ENCODE measurements around the gene RIN3. TPM values are rescaled to one million over a fixed set of nuclear protein-coding genes. Genes with fewer than 3 reads are reported as not detected.

Gene RIN3
- total RNA-seq, 4 donors from 2014 or later = 4.7 to 7.9 (median 6.6) TPM

GRCh38 chr14:92585981-92586937 is 72.7 kb downstream of the RIN3 start:
- Histone ChIP-seq H3K27ac (peak overlapping the region in 2 of 3 donors; percentile 29 to 40), H3K4me3 (replicated peaks in 1 of 3) (no peak overlapping the region), H3K36me3 (no peaks in the 10 kb centered on the region), H3K9me3 (no peaks in the 10 kb centered on the region), H3K4me1 (peaks cover 0 to 6% of the 10 kb centered on the region in 2 donors), H3K27me3 (no peaks in the 10 kb centered on the region)
- DNase-seq = no peak
- WGBS, 2 donors = 58 to 72% methylated on average over 9 of the region's 9 CpGs
- TF ChIP-seq POLR2A (IDR thresholded peaks at IDR 0.05) (no peak), CTCF (IDR thresholded peaks at IDR 0.05) (no peak)
- intact Hi-C loops (cut with DNase I) = no loop called here

- DNase-seq = no peak
- H3K9me3 ChIP-seq = no peaks in the 10 kb centered on the region
- TF ChIP-seq CTCF (IDR thresholded peaks at IDR 0.05) (no peak), POLR2A (IDR thresholded peaks at IDR 0.05) (no peak)
- H3K27me3 ChIP-seq = no peaks in the 10 kb centered on the region
- H3K36me3 ChIP-seq = no peaks in the 10 kb centered on the region
- H3K27ac ChIP-seq = peak overlapping the region in 1 of 3 donors; percentile 40
- intact Hi-C loops (cut with DNase I) = no loop called here
- 82 to 91% methylated on average over 7 of the region's 7 CpGs for WGBS, 2 donors
- no peak overlapping the region for H3K4me3 ChIP-seq (replicated peaks in 1 of 3)
- peaks cover 0 to 6% of the 10 kb centered on the region in 2 donors for H3K4me1 ChIP-seq
Observed at GRCh38 chr14:92586963-92587699, 73.5 kb downstream of the RIN3 start.

GRCh38 chr14:92587700-92588085 is 74.1 kb downstream of the RIN3 start:
- WGBS, 2 donors = 92 to 93% methylated on average over 1 to 2 of the region's 2 CpGs
- intact Hi-C loops (cut with DNase I) = no loop called here
- no peak overlapping the region for H3K4me3 ChIP-seq (replicated peaks in 1 of 3)
- TF ChIP-seq CTCF (IDR thresholded peaks at IDR 0.05) (no peak), POLR2A (IDR thresholded peaks at IDR 0.05) (no peak)
- H3K27ac ChIP-seq = no peak overlapping the region
- no peaks in the 10 kb centered on the region for H3K36me3 ChIP-seq
- no peak for DNase-seq
- H3K9me3 ChIP-seq = no peaks in the 10 kb centered on the region
- peaks cover 0 to 6% of the 10 kb centered on the region in 2 donors for H3K4me1 ChIP-seq
- no peaks in the 10 kb centered on the region for H3K27me3 ChIP-seq

- Histone ChIP-seq H3K4me3 (replicated peaks in 1 of 3) (no peak overlapping the region), H3K4me1 (peaks cover 0 to 6% of the 10 kb centered on the region in 2 donors), H3K27ac (no peak overlapping the region), H3K36me3 (no peaks in the 10 kb centered on the region), H3K27me3 (no peaks in the 10 kb centered on the region), H3K9me3 (no peaks in the 10 kb centered on the region)
- intact Hi-C loops (cut with DNase I) = no loop called here
- TF ChIP-seq CTCF (IDR thresholded peaks at IDR 0.05) (no peak), POLR2A (IDR thresholded peaks at IDR 0.05) (no peak)
- 80% methylated on average over 5 of the region's 5 CpGs for WGBS, 2 donors
- DNase-seq = no peak
Observed at GRCh38 chr14:92589213-92589852, 75.8 kb downstream of the RIN3 start.
